GM12801 (cell line): ENCODE results near the gene HYCC1.

Experiments
- CTCF ChIP-seq: IDR thresholded peaks from one replicate; pipeline ENCODE4 v1.5.1; 2011; ENCODE audit warnings: control low read depth; ENCODE audit not compliant: insufficient read length; ENCODE audit errors: extremely low read depth

The HYCC1 gene

GRCh38 chr7:23018750-23019149 lies 4.8 kb upstream of the HYCC1 start:
- TF ChIP-seq CTCF: no peak

- no peak for TF ChIP-seq CTCF
Measured at GRCh38 chr7:23017309-23017708, 3.4 kb upstream of the HYCC1 start.

GRCh38 chr7:23016345-23017253 lies 2.7 kb upstream of the HYCC1 start:
- TF ChIP-seq CTCF: no peak

GRCh38 chr7:23014681-23015080 lies 751 bp upstream of the HYCC1 start:
- no peak for TF ChIP-seq CTCF

- TF ChIP-seq CTCF: no peak
Measured at GRCh38 chr7:23012908-23013714, 819 bp downstream of the HYCC1 start.

- no peak for TF ChIP-seq CTCF
Measured at GRCh38 chr7:23012186-23012585, 1.7 kb downstream of the HYCC1 start.

- no peak for TF ChIP-seq CTCF
Measured at GRCh38 chr7:23011222-23011924, 2.6 kb downstream of the HYCC1 start.
